ENCODE results near the gene ADPRM.

DNA sequence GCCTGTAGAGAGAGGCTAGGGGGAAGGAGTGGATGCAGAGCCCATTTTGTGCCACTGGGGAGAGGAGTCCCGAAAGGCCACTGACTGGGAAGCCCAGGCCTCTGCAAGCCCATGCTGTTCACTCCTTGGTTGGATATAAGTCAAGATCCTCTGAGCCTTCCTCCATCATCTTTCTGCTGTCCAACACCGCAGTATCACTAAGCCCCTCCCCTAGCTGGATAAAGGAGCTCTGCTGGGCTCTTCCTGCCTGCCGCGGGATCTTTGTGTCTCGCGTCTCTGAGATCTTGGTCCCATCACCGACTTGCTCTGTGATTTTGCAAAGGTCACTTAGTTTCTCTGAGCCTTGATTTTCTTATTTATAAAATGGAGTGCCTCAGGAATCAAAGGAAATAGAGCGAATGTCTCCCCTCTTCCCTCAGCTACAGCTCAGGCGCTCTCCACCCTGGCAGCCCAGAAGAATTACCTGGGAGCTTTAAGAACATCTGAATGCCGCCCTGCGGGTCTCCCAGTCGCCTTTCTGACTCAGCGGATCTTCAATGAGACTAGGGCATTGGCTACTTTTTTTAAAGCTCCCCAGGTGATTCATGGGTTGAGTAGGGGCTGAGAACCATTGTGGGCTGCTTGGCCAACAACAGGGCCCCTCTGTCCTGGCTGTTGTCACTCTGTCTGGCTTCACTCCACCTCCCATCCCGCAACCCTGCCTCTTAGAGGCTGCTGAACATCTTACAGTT, 57.6 kb downstream of the ADPRM start:
- TF ChIP-seq, protein P1, sequence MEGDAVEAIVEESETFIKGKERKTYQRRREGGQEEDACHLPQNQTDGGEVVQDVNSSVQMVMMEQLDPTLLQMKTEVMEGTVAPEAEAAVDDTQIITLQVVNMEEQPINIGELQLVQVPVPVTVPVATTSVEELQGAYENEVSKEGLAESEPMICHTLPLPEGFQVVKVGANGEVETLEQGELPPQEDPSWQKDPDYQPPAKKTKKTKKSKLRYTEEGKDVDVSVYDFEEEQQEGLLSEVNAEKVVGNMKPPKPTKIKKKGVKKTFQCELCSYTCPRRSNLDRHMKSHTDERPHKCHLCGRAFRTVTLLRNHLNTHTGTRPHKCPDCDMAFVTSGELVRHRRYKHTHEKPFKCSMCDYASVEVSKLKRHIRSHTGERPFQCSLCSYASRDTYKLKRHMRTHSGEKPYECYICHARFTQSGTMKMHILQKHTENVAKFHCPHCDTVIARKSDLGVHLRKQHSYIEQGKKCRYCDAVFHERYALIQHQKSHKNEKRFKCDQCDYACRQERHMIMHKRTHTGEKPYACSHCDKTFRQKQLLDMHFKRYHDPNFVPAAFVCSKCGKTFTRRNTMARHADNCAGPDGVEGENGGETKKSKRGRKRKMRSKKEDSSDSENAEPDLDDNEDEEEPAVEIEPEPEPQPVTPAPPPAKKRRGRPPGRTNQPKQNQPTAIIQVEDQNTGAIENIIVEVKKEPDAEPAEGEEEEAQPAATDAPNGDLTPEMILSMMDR (IDR thresholded peaks at IDR 0.05), result no peak
- TF ChIP-seq ZNF121 (CRISPR knock-in tag; IDR thresholded peaks at IDR 0.05) (no peak), NR2C2 (CRISPR knock-in tag; IDR thresholded peaks at IDR 0.05) (no peak), TP53 (CRISPR knock-in tag; IDR thresholded peaks at IDR 0.05) (no peak), SP1 (CRISPR knock-in tag; conservative IDR thresholded peaks at IDR 0.05) (no peak)
- TF ChIP-seq, protein P2, sequence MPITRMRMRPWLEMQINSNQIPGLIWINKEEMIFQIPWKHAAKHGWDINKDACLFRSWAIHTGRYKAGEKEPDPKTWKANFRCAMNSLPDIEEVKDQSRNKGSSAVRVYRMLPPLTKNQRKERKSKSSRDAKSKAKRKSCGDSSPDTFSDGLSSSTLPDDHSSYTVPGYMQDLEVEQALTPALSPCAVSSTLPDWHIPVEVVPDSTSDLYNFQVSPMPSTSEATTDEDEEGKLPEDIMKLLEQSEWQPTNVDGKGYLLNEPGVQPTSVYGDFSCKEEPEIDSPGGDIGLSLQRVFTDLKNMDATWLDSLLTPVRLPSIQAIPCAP (CRISPR knock-in tag; IDR thresholded peaks at IDR 0.05), result no peak
- TF ChIP-seq, protein P3, sequence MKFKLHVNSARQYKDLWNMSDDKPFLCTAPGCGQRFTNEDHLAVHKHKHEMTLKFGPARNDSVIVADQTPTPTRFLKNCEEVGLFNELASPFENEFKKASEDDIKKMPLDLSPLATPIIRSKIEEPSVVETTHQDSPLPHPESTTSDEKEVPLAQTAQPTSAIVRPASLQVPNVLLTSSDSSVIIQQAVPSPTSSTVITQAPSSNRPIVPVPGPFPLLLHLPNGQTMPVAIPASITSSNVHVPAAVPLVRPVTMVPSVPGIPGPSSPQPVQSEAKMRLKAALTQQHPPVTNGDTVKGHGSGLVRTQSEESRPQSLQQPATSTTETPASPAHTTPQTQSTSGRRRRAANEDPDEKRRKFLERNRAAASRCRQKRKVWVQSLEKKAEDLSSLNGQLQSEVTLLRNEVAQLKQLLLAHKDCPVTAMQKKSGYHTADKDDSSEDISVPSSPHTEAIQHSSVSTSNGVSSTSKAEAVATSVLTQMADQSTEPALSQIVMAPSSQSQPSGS (CRISPR knock-in tag; IDR thresholded peaks at IDR 0.05; ENCODE audit: borderline replicate concordance, low read depth), result no peak

Measured in WTC11 (cell line).